Heart left ventricle (tissue), 16 donors: ENCODE data around the gene OR2S2. TPM values are rescaled to one million over a fixed set of nuclear protein-coding genes. Genes with fewer than 3 reads are reported as not detected.

Experiments used
- ATAC-seq, 4 donors: fragments of 200-7000 bp; cut with Tn5 transposase; one replicate each; pipeline ENCODE4 v1.9.1; 2020 to 2022; ENCODE audit warnings: moderate library complexity in 4 of 4, mild to moderate bottlenecking in 3 of 4, moderate number of reproducible peaks in 1 of 4
- DNase-seq, 5 donors: peaks; one replicate each; pipeline ENCODE4 v3.0.0-alpha.2; 2020
- H3K27ac ChIP-seq, 12 donors: fragments of 200-600 bp; sonication (generic) in 4 of 12; one replicate each; pipeline versions ENCODE4 v1.5.0 to v1.8.0; 2016 to 2022; ENCODE audit warnings: mild to moderate bottlenecking in 2 of 12
- H3K27me3 ChIP-seq, 9 donors: fragments of 200-600 bp; sonication (generic) in 2 of 9; one replicate each; pipeline versions ENCODE4 v1.5.1 to v1.8.0; 2016 to 2022; ENCODE audit warnings: mild to moderate bottlenecking in 3 of 9
- H3K36me3 ChIP-seq, 9 donors: fragments of 200-600 bp; sonication (generic) in 2 of 9; one replicate each; pipeline versions ENCODE4 v1.5.0 to v1.8.0; 2018 to 2022; ENCODE audit warnings: mild to moderate bottlenecking in 2 of 9
- H3K4me1 ChIP-seq, 12 donors: fragments of 200-600 bp; sonication (generic) in 4 of 12; one replicate each; pipeline versions ENCODE4 v1.5.0 to v1.8.0; 2016 to 2022; ENCODE audit warnings: mild to moderate bottlenecking in 3 of 12
- H3K4me3 ChIP-seq, 12 donors: fragments of 200-600 bp; sonication (generic) in 4 of 12; one replicate each; pipeline versions ENCODE4 v1.5.0 to v1.8.0; 2017 to 2022; ENCODE audit warnings: mild to moderate bottlenecking in 9 of 12, moderate library complexity in 4 of 12
- H3K9me3 ChIP-seq, 12 donors: fragments of 200-600 bp; sonication (generic) in 4 of 12; one replicate each; pipeline versions ENCODE4 v1.5.0 to v1.8.0; 2016 to 2022; ENCODE audit warnings: mild to moderate bottlenecking in 1 of 12
- POLR2A ChIP-seq, 2 donors: fragments of 450-650 bp; IDR thresholded peaks; one replicate each; pipeline ENCODE4 v1.6.1; 2017; ENCODE audit warnings: antibody characterized with exemption in 2 of 2, mild to moderate bottlenecking in 2 of 2, moderate library complexity in 2 of 2
- WGBS, 4 donors: extraction: QIAGEN DNeasy Blood & Tissue Kit in 2 of 4; methylation state at CpG; one replicate each; pipeline versions ENCODE4 v1.1.5 to v1.1.7; 2013 to 2018; 5-methylcytosine and 5-hydroxymethylcytosine counted together
- intact Hi-C, 10 donors: fragments of 100-400 bp; cut with DNase I; formaldehyde crosslinking; loops; one replicate each; pipeline versions ENCODE4 v1.11.1 to v1.14.2; 2022
- polyA plus RNA-seq, 2 donors: library from polyadenylated mRNA; stranded (reverse); fragments of 200-250 nt; gene quantifications; one replicate each; pipeline ENCODE4 v1.2.3, GENCODE V29; 2013
- total RNA-seq, 9 donors: library from RNA; depleted of rRNA in 2 of 9; stranded (reverse); fragments of >200 nt in 2 of 9; fragmentation: NEBNext Ultra II Directional in 3 of 9; extraction: Animal tissue kit (Norgen Biotek cat#: 25700) in 3 of 9; gene quantifications; one replicate each; pipeline versions ENCODE4 v1.1.0 to v1.2.4, GENCODE V29; 2016 to 2023
- TF ChIP-seq, protein P1 (sequence below), 12 donors: fragments of 200-600 bp; sonication (generic) in 4 of 12; IDR thresholded peaks; one replicate each; pipeline versions ENCODE4 v1.5.0 to v1.8.0; 2018 to 2022; ENCODE audit warnings: antibody characterized with exemption in 12 of 12, mild to moderate bottlenecking in 5 of 12
- donor health status: ischemic (EF 13 %, LVEDD 7.1; RV severe dilation, severe dysfunction).
- donor health status: healthy with polysubstance abuse.
- donor health status: DM: no; HTN: yes; CAD: no.
- donor health status: DM: no; HTN: no; CAD: no.
- donor health status: ischemic (EF 25% LVEDD 6.9; RV normal size, moderate dysfunction).
- donor health status: ischemic (EF 25% LVEDD 5.7; RV mildly dilated, moderate dysfunction).
- donor health status: healthy.
- donor health status: DM: yes; HTN: yes; CAD: no.
- donor health status: ischemic (EF 35%, LVEDD 5.7; RV mildly dilated, moderate dysfunction).
- donor health status: nonischemic (EF 11% LVEDD 7.7; RV severe dilation, severe dysfunction).
- donor health status: DM: yes; HTN: yes; CAD: no.
- donor health status: PGD.
- donor health status: ischemic (EF 29% LVEDD 5.4; RV normal size, mild dysfunction).
- donor health status: nonischemic (EF 23%, LVEDD 6.1; RV moderate dilation, normal function).

OR2S2 gene
- total and polyA plus RNA-seq, 11 donors: not detected

GRCh38 chr9:35966433-35966832, 8.5 kb upstream of the OR2S2 start:
- ATAC-seq: no peak
- 55 to 93% (median 76%) methylated on average over 4 of the region's 4 CpGs for WGBS, 4 donors
- Histone ChIP-seq H3K4me3 (no peak overlapping the region), H3K9me3 (no peaks in the 10 kb centered on the region), H3K27ac (no peak overlapping the region), H3K4me1 (peaks cover 0 to 7% (median 0%) of the 10 kb centered on the region in 12 donors), H3K27me3 (no peaks in the 10 kb centered on the region), H3K36me3 (no peaks in the 10 kb centered on the region)
- TF ChIP-seq POLR2A (IDR thresholded peaks at IDR 0.05): no peak
- TF ChIP-seq, protein P1, sequence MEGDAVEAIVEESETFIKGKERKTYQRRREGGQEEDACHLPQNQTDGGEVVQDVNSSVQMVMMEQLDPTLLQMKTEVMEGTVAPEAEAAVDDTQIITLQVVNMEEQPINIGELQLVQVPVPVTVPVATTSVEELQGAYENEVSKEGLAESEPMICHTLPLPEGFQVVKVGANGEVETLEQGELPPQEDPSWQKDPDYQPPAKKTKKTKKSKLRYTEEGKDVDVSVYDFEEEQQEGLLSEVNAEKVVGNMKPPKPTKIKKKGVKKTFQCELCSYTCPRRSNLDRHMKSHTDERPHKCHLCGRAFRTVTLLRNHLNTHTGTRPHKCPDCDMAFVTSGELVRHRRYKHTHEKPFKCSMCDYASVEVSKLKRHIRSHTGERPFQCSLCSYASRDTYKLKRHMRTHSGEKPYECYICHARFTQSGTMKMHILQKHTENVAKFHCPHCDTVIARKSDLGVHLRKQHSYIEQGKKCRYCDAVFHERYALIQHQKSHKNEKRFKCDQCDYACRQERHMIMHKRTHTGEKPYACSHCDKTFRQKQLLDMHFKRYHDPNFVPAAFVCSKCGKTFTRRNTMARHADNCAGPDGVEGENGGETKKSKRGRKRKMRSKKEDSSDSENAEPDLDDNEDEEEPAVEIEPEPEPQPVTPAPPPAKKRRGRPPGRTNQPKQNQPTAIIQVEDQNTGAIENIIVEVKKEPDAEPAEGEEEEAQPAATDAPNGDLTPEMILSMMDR (IDR thresholded peaks at IDR 0.05): no peak
- no peak for DNase-seq
- intact Hi-C loops: no loop called here

DNA sequence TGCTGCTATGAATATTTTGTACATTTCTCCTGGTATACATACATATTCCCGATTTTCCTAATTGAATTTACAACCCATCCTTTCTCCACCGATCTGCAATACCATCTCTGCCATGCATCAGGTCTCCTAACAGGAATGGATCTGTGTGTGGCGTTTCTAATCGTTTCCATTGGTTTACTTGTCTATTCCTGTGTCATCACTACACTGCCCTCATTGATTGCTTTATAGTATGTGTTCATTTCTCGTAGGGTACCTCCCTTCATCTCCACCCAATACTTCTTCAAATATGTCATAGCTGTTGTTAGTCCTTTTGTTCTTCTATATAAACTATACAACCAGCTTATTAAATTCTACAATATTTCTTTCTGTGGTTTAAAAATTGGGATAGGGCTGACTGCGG, 7.1 kb upstream of the OR2S2 start:
- DNase-seq: no peak
- H3K9me3 ChIP-seq: no peaks in the 10 kb centered on the region
- no peaks in the 10 kb centered on the region for H3K27me3 ChIP-seq
- 80 to 91% (median 88%) methylated on average over 6 of the region's 6 CpGs for WGBS, 4 donors
- H3K27ac ChIP-seq: no peak overlapping the region
- TF ChIP-seq, protein P1 (IDR thresholded peaks at IDR 0.05): no peak
- no peak for TF ChIP-seq POLR2A (IDR thresholded peaks at IDR 0.05)
- no peaks in the 10 kb centered on the region for H3K36me3 ChIP-seq
- H3K4me3 ChIP-seq: no peak overlapping the region
- peaks cover 0 to 7% (median 0%) of the 10 kb centered on the region in 12 donors for H3K4me1 ChIP-seq
- intact Hi-C loops: no loop called here
- no peak for ATAC-seq

GRCh38 chr9:35962126-35962906, 4.4 kb upstream of the OR2S2 start:
- peak; percentile 29 to 70 (median 55) for DNase-seq
- H3K27ac ChIP-seq: peak overlapping the region in 1 of 12 donors; percentile 17

More at GRCh38 chr9:35962126-35962906, 4.4 kb upstream of the OR2S2 start:
- Histone ChIP-seq H3K4me3 (peak overlapping the region in 4 of 12 donors; percentile 6 to 29 (median 13)), H3K9me3 (no peaks in the 10 kb centered on the region), H3K4me1 (peaks cover 0 to 7% (median 0%) of the 10 kb centered on the region in 12 donors), H3K27me3 (no peaks in the 10 kb centered on the region), H3K36me3 (no peaks in the 10 kb centered on the region)
- intact Hi-C loops: loop anchor here in 1 of 10 donors (5.0 kb wide), 1 partner anchor 35 kb away; no protein-coding TSS in a partner anchor
- ATAC-seq: peak; percentile 24 to 90 (median 42)
- TF ChIP-seq POLR2A (IDR thresholded peaks at IDR 0.05): no peak
- TF ChIP-seq, protein P1 (IDR thresholded peaks at IDR 0.05): no peak
- WGBS, 4 donors: 45 to 61% (median 54%) methylated on average over 19 to 23 of the region's 23 CpGs
